Vagina (tissue), 2 donors: ENCODE results near the gene TBC1D24. TPM values are rescaled to one million over a fixed set of nuclear protein-coding genes. Genes with fewer than 3 reads are reported as not detected.

Source experiments
- DNase-seq, 2 donors: peaks; one replicate each; pipeline ENCODE4 v3.0.0-alpha.2; 2017; ENCODE audit errors: extremely low spot score in 2 of 2
- H3K27ac ChIP-seq: fragments of 200-600 bp; sonication (generic); one replicate; pipeline ENCODE4 v1.5.1; 2019
- H3K27me3 ChIP-seq: fragments of 200-600 bp; sonication (generic); one replicate; pipeline ENCODE4 v1.5.1; 2019
- H3K36me3 ChIP-seq, 2 donors: fragments of 200-600 bp; sonication (generic); one replicate each; pipeline ENCODE4 v1.5.1; 2017 to 2019
- H3K4me1 ChIP-seq: fragments of 200-600 bp; sonication (generic); one replicate; pipeline ENCODE4 v1.5.1; 2019
- H3K4me3 ChIP-seq, 2 donors: fragments of 200-600 bp; sonication (generic); 1 replicate in 1 of 2; 2 replicates in 1 of 2; pipeline ENCODE4 v1.5.1; 2016 to 2019
- H3K9me3 ChIP-seq: fragments of 200-600 bp; sonication (generic); one replicate; pipeline ENCODE4 v1.5.1; 2019
- POLR2A ChIP-seq, 2 donors: fragments of 450-650 bp; IDR thresholded peaks; one replicate each; pipeline ENCODE4 v1.6.1; 2017; ENCODE audit warnings: antibody characterized with exemption in 2 of 2, mild to moderate bottlenecking in 2 of 2, moderate library complexity in 2 of 2
- POLR2AphosphoS5 ChIP-seq, 2 donors: sonication (generic); formaldehyde crosslinking; IDR thresholded peaks; one replicate each; pipeline ENCODE4 v1.9.0; 2017; ENCODE audit warnings: antibody characterized with exemption in 2 of 2, mild to moderate bottlenecking in 2 of 2, low read depth in 1 of 2; ENCODE audit not compliant: insufficient read depth in 1 of 2
- intact Hi-C: fragments of 100-400 bp; cut with DNase I; formaldehyde crosslinking; loops from one replicate; pipeline ENCODE4 v1.15.1; 2023
- total RNA-seq: library from RNA; depleted of rRNA; stranded (reverse); fragments of >200 nt; gene quantifications from one replicate; pipeline ENCODE4 v1.2.3, GENCODE V29; 2016
- TF ChIP-seq, protein P1 (sequence below), 3 experiments: fragments of 450-650 bp in 2 of 3; fragments of 200-600 bp in 1 of 3; sonication (generic) in 1 of 3; IDR thresholded peaks; one replicate each; pipeline ENCODE4 v1.5.1; 2017 to 2019; ENCODE audit warnings: antibody characterized with exemption in 3 of 3, mild to moderate bottlenecking in 2 of 3, moderate library complexity in 2 of 3

The TBC1D24 gene
- total RNA-seq, 1 donor from 2014 or later: 9.6 TPM

DNA sequence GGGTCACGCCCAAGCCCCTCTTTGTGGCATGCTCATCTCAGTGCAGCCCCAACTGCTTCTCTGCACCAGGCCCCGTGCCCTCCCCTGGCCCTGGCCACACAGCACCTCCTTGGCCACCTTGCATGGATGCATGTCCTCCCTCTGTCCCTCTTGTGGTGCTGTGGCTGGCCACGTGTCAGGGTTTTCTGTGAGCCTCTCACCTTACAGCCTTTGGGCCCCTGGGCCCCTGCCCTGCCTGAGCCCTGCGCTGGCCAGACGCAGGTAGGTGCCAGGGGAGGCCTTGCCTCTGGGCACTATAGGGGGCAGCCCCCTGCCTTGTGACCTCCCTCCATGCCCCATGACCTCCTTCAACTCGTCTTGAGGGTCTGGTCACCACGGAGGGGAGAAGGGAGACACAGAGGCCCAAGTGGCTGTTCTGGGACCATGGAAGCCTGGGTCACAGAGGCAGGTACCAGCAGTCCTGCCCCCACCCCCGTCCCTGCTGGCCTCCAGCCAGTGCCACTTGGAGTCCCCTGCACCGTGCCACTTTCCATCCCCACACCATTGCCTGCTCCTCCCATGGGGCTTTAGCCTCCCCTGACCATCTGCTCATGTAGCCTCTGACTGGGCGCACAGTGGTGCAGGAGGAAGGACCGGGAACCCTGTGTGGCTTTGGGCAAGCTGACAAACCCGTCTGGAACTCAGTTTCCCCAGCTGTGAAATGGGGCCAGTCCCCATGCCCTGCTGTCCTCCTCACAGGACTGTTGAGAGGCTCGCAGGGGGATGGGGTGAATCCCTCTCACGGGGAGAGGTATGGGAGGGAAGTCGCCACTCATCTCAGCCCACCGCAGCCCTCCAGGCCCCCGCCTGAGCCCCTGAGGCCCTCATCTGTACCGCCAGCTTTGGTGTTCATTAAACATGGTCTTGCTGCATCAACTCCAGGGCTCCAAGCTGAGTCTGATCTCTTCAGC, 27.3 kb downstream of the TBC1D24 start:
- DNase-seq: no peak
- intact Hi-C loops: loop anchor here (5.0 kb wide), 1 partner anchor 75 kb away; the partner anchor contains the start of gene CCNF
- peaks cover 0 to under 1% of the 10 kb centered on the region in 2 donors for H3K36me3 ChIP-seq

DNA sequence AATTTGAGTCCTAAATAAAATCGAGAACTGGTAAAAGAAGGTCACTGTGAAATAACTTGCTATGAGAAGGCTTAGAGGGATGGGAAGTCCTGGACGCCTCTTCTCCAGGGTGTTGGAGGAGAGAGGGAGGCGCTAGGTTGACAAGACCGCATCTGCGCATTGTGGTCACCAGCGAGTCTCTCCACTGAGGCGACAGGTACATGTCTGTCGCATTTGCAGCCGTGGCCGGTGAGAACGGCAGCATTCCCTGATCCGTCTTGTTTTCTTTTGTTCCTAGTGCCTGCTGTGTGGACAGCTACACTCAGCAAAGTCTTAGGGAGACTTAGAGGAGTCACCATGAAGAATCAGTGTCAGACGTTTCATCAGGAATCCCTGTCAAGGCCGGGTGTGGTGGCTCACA, 30.8 kb downstream of the TBC1D24 start:
- H3K27ac ChIP-seq: no peak overlapping the region
- no peaks in the 10 kb centered on the region for H3K9me3 ChIP-seq
- intact Hi-C loops: loop anchor here (2.0 kb wide), 1 partner anchor 165 kb away; the partner anchor contains the start of gene ABCA3
- no peaks in the 10 kb centered on the region for H3K27me3 ChIP-seq
- H3K4me3 ChIP-seq: no peak overlapping the region
- no peak for DNase-seq
- TF ChIP-seq POLR2A (IDR thresholded peaks at IDR 0.05) (no peak), POLR2AphosphoS5 (IDR thresholded peaks at IDR 0.05; ENCODE audit: insufficient read depth in 1 of 2, low read depth in 1 of 2) (no peak)
- TF ChIP-seq, protein P1, sequence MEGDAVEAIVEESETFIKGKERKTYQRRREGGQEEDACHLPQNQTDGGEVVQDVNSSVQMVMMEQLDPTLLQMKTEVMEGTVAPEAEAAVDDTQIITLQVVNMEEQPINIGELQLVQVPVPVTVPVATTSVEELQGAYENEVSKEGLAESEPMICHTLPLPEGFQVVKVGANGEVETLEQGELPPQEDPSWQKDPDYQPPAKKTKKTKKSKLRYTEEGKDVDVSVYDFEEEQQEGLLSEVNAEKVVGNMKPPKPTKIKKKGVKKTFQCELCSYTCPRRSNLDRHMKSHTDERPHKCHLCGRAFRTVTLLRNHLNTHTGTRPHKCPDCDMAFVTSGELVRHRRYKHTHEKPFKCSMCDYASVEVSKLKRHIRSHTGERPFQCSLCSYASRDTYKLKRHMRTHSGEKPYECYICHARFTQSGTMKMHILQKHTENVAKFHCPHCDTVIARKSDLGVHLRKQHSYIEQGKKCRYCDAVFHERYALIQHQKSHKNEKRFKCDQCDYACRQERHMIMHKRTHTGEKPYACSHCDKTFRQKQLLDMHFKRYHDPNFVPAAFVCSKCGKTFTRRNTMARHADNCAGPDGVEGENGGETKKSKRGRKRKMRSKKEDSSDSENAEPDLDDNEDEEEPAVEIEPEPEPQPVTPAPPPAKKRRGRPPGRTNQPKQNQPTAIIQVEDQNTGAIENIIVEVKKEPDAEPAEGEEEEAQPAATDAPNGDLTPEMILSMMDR (IDR thresholded peaks at IDR 0.05): no peak
- no peaks in the 10 kb centered on the region for H3K36me3 ChIP-seq
- H3K4me1 ChIP-seq: peaks cover 23% of the 10 kb centered on the region

More for the DNA sequence above, 27.3 kb downstream of the TBC1D24 start:
- Histone ChIP-seq H3K27ac (peak overlapping the region; percentile 74), H3K4me1 (peaks cover 54% of the 10 kb centered on the region), H3K9me3 (no peaks in the 10 kb centered on the region), H3K27me3 (no peaks in the 10 kb centered on the region), H3K4me3 (no peak overlapping the region)
- TF ChIP-seq POLR2AphosphoS5 (IDR thresholded peaks at IDR 0.05; ENCODE audit: insufficient read depth in 1 of 2, low read depth in 1 of 2) (no peak), POLR2A (IDR thresholded peaks at IDR 0.05) (no peak)
- TF ChIP-seq, protein P1 (IDR thresholded peaks at IDR 0.05): no peak

DNA sequence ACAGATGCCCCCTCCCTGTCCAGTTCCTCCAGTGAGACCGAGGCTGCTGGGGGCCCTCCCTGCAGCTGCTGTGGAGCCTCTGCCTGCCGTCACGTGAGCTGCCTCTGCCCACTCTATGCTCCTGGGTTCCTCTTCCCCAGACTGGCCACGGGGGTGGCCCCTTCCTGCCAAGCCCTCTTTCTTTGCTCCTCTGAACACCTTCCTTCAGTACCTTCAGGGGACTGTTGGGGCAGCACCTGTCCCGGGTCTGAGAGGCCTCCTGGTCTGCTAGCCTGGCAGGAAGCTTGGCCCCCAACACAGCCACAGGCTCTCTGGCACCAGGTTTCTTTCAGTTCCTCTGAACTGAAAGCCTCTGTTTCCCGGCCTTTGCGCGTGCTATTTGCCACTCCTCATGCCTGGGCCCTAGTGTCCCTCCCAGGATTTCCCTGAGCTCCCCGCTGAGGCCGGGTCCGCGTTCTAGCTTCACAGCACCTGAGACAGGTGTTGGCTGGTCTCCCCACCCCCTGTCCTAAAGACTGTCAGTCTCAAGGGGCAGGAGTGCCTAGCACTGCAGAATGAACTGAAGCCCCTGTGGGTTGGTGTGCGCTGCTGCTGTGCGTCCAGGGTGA, 32.2 kb downstream of the TBC1D24 start:
- Histone ChIP-seq H3K36me3 (no peaks in the 10 kb centered on the region), H3K9me3 (no peaks in the 10 kb centered on the region), H3K27me3 (no peaks in the 10 kb centered on the region), H3K27ac (no peak overlapping the region), H3K4me3 (no peak overlapping the region), H3K4me1 (peaks cover 14% of the 10 kb centered on the region)
- TF ChIP-seq, protein P1 (IDR thresholded peaks at IDR 0.05): no peak
- TF ChIP-seq POLR2AphosphoS5 (IDR thresholded peaks at IDR 0.05; ENCODE audit: insufficient read depth in 1 of 2, low read depth in 1 of 2): no peak
- no peak for TF ChIP-seq POLR2A (IDR thresholded peaks at IDR 0.05)
- no peak for DNase-seq
- intact Hi-C loops: no loop called here

DNA sequence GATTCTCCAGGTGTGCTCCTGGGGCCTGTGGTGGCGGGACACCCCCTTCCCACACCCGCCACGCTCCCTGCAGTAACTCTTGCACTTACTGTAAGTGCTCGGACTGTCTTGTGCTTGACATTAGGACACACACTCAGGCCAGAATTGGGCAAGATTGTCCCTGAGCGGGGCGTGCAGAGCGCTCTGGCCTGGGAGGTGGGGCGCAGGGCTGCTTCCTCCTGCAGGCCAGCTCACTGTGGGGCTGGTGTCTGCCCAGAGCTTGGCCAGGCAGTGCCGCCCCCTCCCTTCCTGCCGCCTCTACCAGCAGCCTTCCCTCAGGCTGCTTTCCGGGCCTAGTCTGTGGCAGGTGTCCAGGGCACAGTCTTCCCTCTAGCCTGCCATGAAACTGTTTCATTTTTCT, 32.7 kb downstream of the TBC1D24 start:
- no peaks in the 10 kb centered on the region for H3K27me3 ChIP-seq
- H3K36me3 ChIP-seq: no peaks in the 10 kb centered on the region
- TF ChIP-seq POLR2AphosphoS5 (IDR thresholded peaks at IDR 0.05; ENCODE audit: insufficient read depth in 1 of 2, low read depth in 1 of 2) (no peak), POLR2A (IDR thresholded peaks at IDR 0.05) (no peak)
- TF ChIP-seq, protein P1 (IDR thresholded peaks at IDR 0.05): no peak
- no peak for DNase-seq
- H3K4me1 ChIP-seq: peaks cover 11% of the 10 kb centered on the region
- no peak overlapping the region for H3K27ac ChIP-seq
- intact Hi-C loops: no loop called here
- H3K9me3 ChIP-seq: no peaks in the 10 kb centered on the region
- H3K4me3 ChIP-seq: no peak overlapping the region
